Measurements from ENCODE around the gene MMP15. TPM values are rescaled to one million over a fixed set of nuclear protein-coding genes. Genes with fewer than 3 reads are reported as not detected.
A peak's percentile ranks its signal among the peaks of the same experiment; 100 is the strongest.
"Not testable (repeated sequence)": the region's sequence is repeated elsewhere in the genome, so short reads cannot be mapped to it uniquely, and the experiment has no call there.

Gene MMP15
- total and polyA plus RNA-seq, 8 donors: 25.3 to 63.5 (median 46.3) TPM

DNA sequence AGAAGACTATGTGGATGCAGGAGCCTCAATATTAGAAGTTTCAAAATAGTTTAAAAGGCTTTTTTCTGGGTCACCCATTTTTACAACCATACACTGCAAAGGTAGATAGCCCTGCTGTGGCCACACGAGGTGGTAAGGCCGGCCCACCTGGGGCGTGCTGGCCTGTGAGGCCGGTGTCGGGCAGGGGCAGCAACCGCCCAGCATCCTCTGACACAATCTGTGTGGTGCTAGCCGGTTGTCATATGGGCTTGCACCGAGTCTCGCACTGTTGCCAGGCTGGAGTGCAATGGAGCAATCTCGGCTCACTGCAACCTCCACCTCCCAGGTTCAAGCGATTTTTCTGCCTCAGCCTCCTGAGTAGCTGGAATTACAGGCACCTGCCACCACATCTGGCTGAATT lies 59.6 kb downstream of the MMP15 start:
- Histone ChIP-seq H3K4me3 (no peak overlapping the region), H3K27me3 (no peaks in the 10 kb centered on the region), H3K36me3 (no peaks in the 10 kb centered on the region), H3K27ac (no peak overlapping the region), H3K9me3 (no peaks in the 10 kb centered on the region), H3K4me1 (no peaks in the 10 kb centered on the region)
- intact Hi-C loops (cut with DNase I): no loop called here
- ATAC-seq: no peak
- TF ChIP-seq, protein P1, sequence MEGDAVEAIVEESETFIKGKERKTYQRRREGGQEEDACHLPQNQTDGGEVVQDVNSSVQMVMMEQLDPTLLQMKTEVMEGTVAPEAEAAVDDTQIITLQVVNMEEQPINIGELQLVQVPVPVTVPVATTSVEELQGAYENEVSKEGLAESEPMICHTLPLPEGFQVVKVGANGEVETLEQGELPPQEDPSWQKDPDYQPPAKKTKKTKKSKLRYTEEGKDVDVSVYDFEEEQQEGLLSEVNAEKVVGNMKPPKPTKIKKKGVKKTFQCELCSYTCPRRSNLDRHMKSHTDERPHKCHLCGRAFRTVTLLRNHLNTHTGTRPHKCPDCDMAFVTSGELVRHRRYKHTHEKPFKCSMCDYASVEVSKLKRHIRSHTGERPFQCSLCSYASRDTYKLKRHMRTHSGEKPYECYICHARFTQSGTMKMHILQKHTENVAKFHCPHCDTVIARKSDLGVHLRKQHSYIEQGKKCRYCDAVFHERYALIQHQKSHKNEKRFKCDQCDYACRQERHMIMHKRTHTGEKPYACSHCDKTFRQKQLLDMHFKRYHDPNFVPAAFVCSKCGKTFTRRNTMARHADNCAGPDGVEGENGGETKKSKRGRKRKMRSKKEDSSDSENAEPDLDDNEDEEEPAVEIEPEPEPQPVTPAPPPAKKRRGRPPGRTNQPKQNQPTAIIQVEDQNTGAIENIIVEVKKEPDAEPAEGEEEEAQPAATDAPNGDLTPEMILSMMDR (IDR thresholded peaks at IDR 0.05): no peak
- DNase-seq: peak in 1 of 4 donors; percentile 44

DNA sequence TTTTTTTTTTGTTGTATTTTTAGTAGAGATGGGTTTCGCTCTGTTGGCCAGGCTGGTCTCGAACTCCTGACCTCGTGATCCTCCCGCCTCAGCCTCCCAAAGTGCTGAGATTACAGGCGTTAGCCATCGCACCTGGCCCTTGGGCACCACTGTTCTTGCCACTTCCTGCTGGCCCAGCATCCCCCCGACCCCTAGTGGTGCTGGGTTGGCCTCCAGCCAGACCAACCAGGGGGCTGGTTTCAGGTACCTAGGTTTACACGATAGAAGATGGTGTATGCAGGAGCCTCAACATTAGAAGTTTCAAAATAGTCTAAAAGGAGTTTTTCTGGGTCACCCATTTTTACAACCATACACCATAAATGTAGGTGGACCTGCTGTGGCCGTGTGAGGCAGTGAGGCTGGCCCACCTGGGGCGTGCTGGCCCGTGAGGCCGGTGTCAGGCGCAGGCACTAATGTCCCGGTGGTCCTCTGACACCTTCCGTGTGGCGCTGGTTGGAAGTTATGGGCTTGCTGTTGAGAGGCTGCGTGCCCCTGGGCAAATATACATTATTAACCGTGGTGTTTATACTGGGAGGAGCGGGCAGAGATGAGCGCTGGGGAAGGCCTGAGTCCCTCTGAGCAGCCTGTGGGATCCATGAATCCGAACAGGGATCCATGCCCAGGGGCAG lies 60.2 kb downstream of the MMP15 start:
- no peaks in the 10 kb centered on the region for H3K36me3 ChIP-seq
- TF ChIP-seq, protein P1 (IDR thresholded peaks at IDR 0.05): no peak
- no peak overlapping the region for H3K27ac ChIP-seq
- H3K4me1 ChIP-seq: no peaks in the 10 kb centered on the region
- H3K4me3 ChIP-seq: no peak overlapping the region
- DNase-seq: peak in 1 of 4 donors; percentile 47
- intact Hi-C loops (cut with DNase I): no loop called here
- ATAC-seq: no peak
- H3K9me3 ChIP-seq: no peaks in the 10 kb centered on the region
- H3K27me3 ChIP-seq: no peaks in the 10 kb centered on the region

DNA sequence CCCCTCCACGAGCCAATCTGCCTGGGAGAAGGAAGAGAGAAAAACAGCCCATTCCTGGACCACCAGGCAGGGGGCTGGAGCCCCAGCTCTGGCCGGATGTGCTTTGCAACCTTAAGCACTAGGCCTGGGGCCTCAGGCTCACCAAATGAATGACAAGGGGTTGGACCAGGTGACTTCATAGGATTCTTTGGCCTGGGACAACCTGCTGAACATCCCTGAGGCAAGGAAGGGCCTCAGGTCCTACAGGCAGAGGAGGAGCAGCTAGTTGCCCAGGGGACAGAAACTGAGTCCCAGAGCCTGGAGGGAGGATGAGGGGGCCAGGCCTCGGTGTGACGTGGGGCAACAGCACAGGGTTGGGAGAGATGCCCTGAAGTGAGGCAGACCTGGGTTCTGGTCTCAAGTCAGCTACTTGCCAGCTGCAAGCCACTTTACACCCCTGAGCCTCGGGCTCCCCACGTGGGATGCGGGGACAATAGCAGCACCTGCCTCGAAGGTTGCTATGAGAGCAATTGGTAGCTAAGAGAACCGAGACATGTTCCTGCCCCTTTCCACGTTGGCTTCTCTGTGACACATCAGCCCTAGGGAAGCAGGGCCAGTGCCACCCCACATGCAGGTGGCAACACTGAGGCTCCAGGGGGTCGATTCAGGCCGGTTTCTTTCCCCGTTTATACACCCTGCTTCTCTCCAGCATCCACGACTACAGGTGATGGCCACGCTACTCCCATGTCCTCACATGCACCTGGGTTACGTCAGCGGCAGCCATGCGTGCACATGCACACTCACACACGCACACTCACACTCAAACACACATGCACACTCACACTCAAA lies 61.0 kb downstream of the MMP15 start:
- no peaks in the 10 kb centered on the region for H3K36me3 ChIP-seq
- ATAC-seq: no peak
- DNase-seq: peak in 1 of 4 donors; percentile 43
- intact Hi-C loops (cut with DNase I): no loop called here
- no peaks in the 10 kb centered on the region for H3K9me3 ChIP-seq
- H3K4me3 ChIP-seq: no peak overlapping the region
- H3K27ac ChIP-seq: no peak overlapping the region
- no peaks in the 10 kb centered on the region for H3K27me3 ChIP-seq
- no peaks in the 10 kb centered on the region for H3K4me1 ChIP-seq
- TF ChIP-seq, protein P1 (IDR thresholded peaks at IDR 0.05): no peak

DNA sequence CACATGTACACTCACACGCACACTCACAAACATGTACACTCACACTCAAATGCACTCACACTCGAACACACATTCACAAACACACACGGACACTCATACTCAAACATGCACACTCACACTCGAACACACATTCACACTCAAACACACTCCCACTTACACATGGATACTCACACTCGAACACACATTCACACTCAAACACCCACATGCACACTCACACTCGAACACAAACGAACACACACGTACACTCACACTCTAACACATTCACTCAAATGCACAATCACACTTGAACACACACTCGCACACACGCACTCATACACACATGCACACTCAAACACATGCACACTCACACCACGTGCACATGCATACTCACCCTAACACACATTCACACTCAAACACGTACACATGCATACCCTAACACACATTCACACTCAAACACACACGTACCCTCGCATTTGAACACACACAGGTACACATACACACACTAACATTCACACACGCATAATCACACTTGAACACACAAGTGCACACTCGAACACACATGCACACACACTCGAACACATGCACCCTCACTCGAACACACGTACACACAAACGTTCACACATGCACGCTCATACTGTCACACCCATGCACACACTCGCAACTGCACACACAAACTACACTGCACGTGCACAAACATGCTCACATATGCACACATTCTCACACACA lies 61.8 kb downstream of the MMP15 start:
- Histone ChIP-seq H3K36me3 (no peaks in the 10 kb centered on the region), H3K4me3 (no peak overlapping the region), H3K27ac (no peak overlapping the region), H3K4me1 (no peaks in the 10 kb centered on the region), H3K27me3 (no peaks in the 10 kb centered on the region), H3K9me3 (no peaks in the 10 kb centered on the region)
- no peak for DNase-seq
- TF ChIP-seq, protein P1 (IDR thresholded peaks at IDR 0.05): no peak
- intact Hi-C loops (cut with DNase I): no loop called here
- no peak for ATAC-seq

DNA sequence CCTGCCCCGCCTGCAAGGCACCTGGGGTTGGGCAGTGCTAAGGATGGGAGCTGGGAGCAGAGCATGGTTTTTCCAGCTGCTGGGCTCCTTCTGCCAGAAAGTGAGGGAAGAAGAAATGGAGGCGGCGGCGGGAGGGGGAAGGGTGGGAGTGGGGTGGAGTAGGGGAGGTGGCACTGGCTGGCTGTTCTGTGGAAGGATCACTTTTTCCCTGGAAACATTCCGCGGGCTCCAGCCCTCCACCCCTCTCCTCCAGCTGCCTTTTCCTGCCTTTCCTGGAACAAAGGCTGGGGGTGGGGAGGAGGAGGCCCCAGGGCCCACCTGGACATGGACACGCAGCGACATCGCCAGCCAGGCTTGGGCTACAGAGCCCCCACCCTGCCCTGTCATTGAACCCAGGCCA lies 62.5 kb downstream of the MMP15 start:
- Histone ChIP-seq H3K4me3 (no peak overlapping the region), H3K36me3 (no peaks in the 10 kb centered on the region), H3K27ac (no peak overlapping the region), H3K4me1 (no peaks in the 10 kb centered on the region), H3K27me3 (no peaks in the 10 kb centered on the region), H3K9me3 (no peaks in the 10 kb centered on the region)
- ATAC-seq (no peak), DNase-seq (peak in 1 of 4 donors; percentile 38)
- TF ChIP-seq, protein P1 (IDR thresholded peaks at IDR 0.05): no peak
- intact Hi-C loops (cut with DNase I): no loop called here

DNA sequence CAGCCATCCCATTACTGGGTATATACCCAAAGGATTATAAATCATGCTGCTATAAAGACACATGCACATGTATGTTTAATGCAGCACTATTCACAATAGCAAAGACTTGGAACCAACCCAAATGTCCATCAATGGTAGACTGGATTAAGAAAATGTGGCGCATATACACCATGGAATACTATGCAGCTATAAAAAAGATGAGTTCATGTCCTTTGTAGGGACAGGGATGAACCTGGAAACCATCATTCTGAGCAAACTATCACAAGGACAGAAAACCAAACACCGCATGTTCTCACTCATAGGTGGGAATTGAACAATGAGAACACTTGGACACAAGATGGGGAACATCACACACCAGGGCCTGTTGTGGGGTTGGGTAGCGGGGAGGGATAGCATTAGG lies 64.8 kb downstream of the MMP15 start:
- H3K4me3 ChIP-seq; H3K9me3 ChIP-seq; H3K36me3 ChIP-seq; H3K27ac ChIP-seq; intact Hi-C loops (cut with DNase I); DNase-seq; H3K27me3 ChIP-seq; H3K4me1 ChIP-seq; ATAC-seq: not testable (repeated sequence)
